ENCODE measurements around the gene CD244.

DNA sequence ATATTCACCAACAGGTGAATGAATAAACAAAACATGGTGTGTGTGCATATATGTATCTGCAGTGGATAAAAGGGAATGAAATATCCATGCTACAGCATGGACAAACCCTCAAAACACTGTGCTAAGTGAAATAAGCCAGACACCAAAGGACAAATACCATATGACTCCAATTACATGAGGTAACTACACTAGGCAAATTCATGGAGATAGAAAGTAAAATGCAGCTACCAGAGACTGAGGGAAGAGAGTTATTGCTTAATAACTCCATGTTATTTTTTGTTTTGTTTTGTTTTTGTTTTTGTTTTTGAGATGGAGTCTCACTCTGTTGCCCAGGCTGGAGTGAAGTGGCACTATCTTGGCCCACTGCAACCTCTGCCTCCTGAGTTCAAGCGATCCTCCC is 19.9 kb upstream of the CD244 start:
- TF ChIP-seq CTCF (IDR thresholded peaks at IDR 0.05; ENCODE audit: poor library complexity) = no peak
- no peak for TF ChIP-seq EZH2 (IDR thresholded peaks at IDR 0.05; ENCODE audit: borderline replicate concordance)
- no peak for TF ChIP-seq EZH2phosphoT487 (IDR thresholded peaks at IDR 0.05; ENCODE audit: low read depth, severe bottlenecking, unreplicated experiment)

All from hepatocyte (in vitro differentiated cells).